Posterior vena cava (tissue), 2 donors: ENCODE results near the gene NFE2. TPM values are rescaled to one million over a fixed set of nuclear protein-coding genes. Genes with fewer than 3 reads are reported as not detected.
A peak's percentile ranks its signal among the peaks of the same experiment; 100 is the strongest.
"Not testable (repeated sequence)": the region's sequence is repeated elsewhere in the genome, so short reads cannot be mapped to it uniquely, and the experiment has no call there.

Experiments used
- DNase-seq: peaks from one replicate; pipeline ENCODE4 v3.0.0-alpha.2; 2020; ENCODE audit warnings: low spot score
- intact Hi-C, 2 donors: fragments of 100-400 bp; cut with DNase I; formaldehyde crosslinking; loops; one replicate each; pipeline versions ENCODE4 v1.14.1 to v1.14.2; 2022 to 2023
- long read RNA-seq, 2 donors: library from polyadenylated mRNA; unstranded; transcript quantifications; one replicate each; pipeline ENCODE4 v2.0.0, GENCODE V29; 2020 to 2021
- total RNA-seq, 2 donors: library from RNA; stranded (reverse); fragmentation: NEBNext Ultra II Directional; extraction: Animal tissue kit (Norgen Biotek cat#: 25700); gene quantifications; one replicate each; pipeline ENCODE4 v1.2.1, GENCODE V29; 2021
- donor health status: DM: yes; HTN: yes; CAD: no.
- donor health status: DM: yes; HTN: yes; CAD: no.

NFE2 gene
- 1 to 10 TPM; 1.6 to 3.5 TPM for total RNA-seq
- long read RNA-seq, donor 1, partial matches to known transcripts, result 0 of 2 reads
- long read RNA-seq, donor 1, other reads (novel, unspliced or antisense), result 0 of 2 reads
- long read RNA-seq, donor 2, result 0 reads

DNA sequence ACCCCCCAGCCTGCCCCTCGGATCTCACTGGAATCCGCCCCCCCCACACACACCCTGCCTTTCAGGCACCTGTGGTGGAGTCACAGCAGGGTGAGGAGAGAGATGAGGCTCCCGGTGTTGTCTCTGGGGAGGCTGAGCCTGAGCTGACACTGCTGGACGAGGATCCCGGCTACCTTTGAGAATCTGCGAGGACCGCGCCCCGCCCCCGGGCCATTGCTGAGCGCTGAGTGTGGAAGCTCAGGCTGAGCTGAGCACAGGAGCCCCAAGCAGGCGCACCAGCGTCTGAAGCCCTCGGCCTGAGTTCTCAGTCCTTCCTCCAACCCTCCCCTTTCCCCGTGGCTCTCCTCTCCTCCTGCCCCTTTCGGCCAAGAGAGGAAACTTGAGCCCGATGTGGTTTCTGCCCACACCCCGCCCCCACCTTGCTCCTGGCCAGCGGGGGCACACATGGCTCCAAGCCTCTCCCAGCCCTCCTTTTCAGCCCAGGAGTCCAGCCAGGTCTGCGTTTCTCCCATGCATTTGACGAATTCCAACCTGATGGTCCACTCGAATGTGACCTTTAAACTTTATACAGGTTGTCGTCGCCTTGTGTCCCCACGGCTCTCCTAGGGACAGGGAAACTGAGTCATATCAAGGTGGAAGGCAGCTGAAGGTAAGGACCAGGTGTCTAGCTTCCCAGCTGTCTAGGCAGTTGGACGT, at the start of gene NFE2:
NFE2 (minus strand) TSS at position 284 of the 696 bp plus-strand sequence. CDS start 5,767 bp downstream, outside the sequence.
- DNase-seq, result peak; percentile 88
- intact Hi-C loops, result no loop called here

DNA sequence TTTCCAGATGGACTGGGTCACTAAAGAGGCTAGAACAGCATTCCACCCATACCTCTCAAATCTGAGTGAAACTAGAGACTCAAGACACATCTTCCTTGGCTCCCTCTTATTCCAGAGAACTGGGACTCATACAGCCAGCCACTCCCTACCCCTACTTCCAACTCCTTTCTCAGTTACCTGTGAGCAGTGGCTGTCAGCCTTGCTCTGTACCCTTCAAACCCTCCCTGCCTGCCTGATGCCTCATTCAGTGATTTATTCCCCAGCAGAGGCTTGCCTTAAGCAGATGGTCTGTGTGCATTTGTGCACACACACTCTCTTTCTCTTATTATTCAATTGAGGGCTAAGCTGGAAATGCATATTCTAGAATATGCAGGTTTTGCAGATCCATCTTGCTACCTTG, 48.9 kb upstream of the NFE2 start:
- DNase-seq, result no peak
- intact Hi-C loops, result loop anchor here in 1 of 2 donors (10.0 kb wide), 2 partner anchors 105 to 345 kb away; partner anchors contain the start of genes HOXC8 and HOXC9

GRCh38 chr12:54349036-54349435, 48.2 kb upstream of the NFE2 start:
- intact Hi-C loops, result no loop called here
- DNase-seq, result no peak

GRCh38 chr12:54341378-54342300, 40.8 kb upstream of the NFE2 start:
- intact Hi-C loops, result no loop called here
- DNase-seq, result no peak

- intact Hi-C loops, result no loop called here
Observed at GRCh38 chr12:54340846-54341245, 40.0 kb upstream of the NFE2 start.

GRCh38 chr12:54338698-54339296, 38.0 kb upstream of the NFE2 start:
- intact Hi-C loops, result no loop called here
- no peak for DNase-seq

More at GRCh38 chr12:54340846-54341245, 40.0 kb upstream of the NFE2 start:
- DNase-seq, result no peak

- intact Hi-C loops, result no loop called here
- DNase-seq, result no peak
Observed at GRCh38 chr12:54337854-54338650, 37.2 kb upstream of the NFE2 start.

- intact Hi-C loops, result no loop called here
- no peak for DNase-seq
Observed at GRCh38 chr12:54337280-54337842, 36.5 kb upstream of the NFE2 start.

DNA sequence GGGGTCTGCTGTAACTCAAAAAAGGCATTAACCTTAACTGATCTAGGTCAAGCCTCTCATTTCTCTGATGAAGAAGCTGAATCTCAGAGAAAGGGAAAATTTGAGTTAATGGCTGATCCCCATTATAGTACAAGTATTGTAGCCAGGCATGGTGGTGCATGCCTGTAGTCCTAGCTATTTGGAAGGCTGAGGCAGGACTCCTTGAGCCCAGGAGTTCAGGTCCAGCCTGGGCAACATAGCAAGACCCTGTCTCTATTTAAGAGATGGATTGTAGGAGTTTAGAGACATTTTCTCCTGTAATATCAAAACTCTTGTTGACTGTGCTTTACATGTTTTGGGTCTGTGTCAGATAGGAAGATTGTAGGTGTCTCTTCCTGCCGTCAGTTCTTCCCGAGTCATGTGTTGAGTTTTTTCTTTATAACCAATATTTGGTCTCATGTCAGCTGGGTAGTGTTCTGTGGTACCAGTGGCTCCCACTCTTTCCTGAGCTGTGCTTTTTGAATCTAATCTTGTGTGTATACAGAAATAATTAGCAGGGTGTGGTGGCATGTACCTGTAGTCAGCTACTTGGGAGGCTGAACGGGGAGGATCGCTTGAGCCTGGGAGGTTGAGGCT, 32.7 kb upstream of the NFE2 start:
- intact Hi-C loops, result no loop called here
- no peak for DNase-seq

DNA sequence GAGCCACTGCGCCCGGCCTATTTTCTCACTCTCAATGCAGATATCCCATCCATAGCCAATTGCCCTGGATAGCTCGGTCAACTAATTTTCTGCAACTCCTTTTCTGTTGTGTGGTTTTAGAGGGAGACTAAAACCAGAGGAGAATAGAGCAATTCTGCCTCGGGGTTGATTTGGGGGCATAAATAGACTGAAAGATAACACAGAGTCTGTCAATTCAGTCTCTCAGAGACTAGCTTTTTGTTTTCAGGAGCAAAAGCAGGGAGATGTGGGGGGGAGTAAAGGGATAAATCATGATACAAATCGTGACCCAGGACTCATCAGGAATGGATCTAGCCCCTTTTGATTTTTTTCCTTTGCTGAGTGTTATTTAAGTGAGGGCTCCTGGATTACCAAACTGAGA, 30.6 kb upstream of the NFE2 start:
- intact Hi-C loops, result loop anchor here in 1 of 2 donors (2.0 kb wide), 1 partner anchor 49 kb away; no protein-coding TSS in a partner anchor
- no peak for DNase-seq

- DNase-seq, result peak; percentile 13
- intact Hi-C loops, result loop anchor here in 1 of 2 donors (2.0 kb wide), 1 partner anchor 48 kb away; no protein-coding TSS in a partner anchor
Observed at GRCh38 chr12:54330442-54330841, 29.6 kb upstream of the NFE2 start.

DNA sequence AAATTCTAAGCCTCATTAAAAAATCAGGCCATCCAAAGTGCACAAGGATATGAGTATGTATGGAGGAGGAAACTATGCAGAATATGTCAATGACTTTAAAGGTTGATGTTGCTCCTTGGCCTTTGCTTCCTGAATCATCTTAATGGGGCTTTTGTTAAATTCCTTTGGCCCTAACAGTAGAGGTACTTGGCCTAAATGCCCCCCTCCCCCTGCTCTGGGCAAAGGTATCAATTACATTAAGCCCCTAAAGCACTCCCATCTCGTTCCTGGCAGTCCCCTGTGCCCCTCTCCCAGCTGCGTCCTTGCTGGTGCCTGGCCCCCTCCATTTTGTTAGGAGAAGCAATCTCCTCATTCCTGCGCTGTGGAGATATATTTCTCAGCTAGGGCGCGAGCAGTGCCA, 28.9 kb upstream of the NFE2 start:
- DNase-seq, result peak; percentile 35
- intact Hi-C loops, result loop anchor here (2.0 to 5.0 kb wide), 2 partner anchors 47 to 692 kb away; no protein-coding TSS in a partner anchor

DNA sequence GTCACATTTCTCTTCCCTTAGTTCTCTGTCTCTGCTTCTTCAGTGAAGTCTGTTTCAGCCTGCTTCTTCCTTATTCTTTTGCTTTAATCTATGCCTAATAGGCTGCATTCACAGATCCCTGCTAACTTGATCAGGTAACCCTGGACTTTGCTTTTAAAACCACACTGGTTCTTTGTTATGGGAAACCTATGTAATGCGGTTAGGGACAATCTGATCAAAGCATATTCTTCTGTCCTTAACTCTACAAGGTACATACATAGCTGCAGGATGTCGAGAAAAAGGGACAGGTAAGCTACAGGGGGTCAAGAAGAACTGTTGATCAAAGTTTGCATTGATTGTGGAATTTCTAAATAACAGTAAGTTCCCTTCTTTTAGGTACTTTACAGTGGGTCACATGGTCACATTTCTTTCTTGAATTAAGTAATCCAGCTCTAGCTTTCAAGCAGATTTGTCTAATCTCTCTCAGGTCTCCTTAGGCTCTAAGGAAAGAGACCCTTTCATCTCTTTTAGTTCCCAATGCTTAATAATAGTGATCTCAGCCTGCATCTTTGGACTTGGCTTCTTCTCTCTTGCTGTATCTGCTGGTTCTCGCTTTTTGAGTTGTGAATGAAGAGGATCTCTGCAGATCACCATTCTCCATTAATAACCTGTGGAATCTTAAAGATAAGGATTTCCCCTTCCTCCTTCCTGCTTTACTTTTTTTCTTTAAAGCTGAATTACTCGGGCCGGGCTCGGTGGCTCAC, 28.0 kb upstream of the NFE2 start:
- DNase-seq, result no peak
- intact Hi-C loops, result loop anchor here in 1 of 2 donors (5.0 kb wide), 1 partner anchor 691 kb away; no protein-coding TSS in a partner anchor

DNA sequence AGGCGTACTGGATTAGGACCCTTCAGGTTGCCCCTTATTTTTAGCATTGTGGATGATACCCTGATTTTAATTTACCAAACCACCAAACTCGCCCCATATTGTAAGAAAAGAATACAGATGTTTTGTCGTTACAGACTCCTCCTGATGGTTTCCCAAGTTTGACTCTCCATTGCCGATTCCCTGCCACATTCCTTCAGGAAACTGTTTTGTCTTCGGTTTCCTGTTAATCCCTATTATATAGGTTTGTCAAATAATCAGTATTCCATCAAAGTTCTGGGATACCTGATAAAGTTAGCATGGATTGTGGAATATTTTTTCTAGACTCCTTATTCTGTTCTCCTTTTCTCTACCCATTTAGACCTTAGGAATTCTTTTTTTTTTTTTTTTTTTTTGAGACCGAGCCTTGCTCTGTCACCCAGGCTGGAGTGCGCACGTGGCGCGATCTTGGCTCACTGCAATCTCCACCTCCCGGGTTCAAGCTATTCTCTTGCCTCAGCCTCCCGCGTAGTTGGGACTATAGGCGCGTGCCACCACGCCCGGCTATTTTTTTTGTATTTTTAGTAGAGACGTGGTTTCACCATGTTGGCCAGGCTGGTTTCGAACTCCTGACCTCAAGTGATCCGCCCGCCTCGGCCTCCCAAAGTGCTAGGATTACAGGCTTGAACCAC, 24.8 kb upstream of the NFE2 start:
- intact Hi-C loops, result loop anchor here in 1 of 2 donors (5.0 kb wide), 1 partner anchor 688 kb away; no protein-coding TSS in a partner anchor

GRCh38 chr12:54324617-54325441, 24.0 kb upstream of the NFE2 start, which contains the start of gene COPZ1:
Gene COPZ1 (plus strand): TSS chr12:54325131. CDS start chr12:54325164, 33 bp downstream.
- intact Hi-C loops, result loop anchor here in 1 of 2 donors (5.0 kb wide), 1 partner anchor 688 kb away; no protein-coding TSS in a partner anchor
- peak; percentile 98 for DNase-seq

More for the DNA sequence above, 24.8 kb upstream of the NFE2 start:
- not testable (repeated sequence) for DNase-seq
